Uterine smooth muscle cell (primary cell): Measurements from ENCODE around the gene APOA1. TPM values are rescaled to one million over a fixed set of nuclear protein-coding genes. Genes with fewer than 3 reads are reported as not detected.

Source experiments
- total RNA-seq: library from RNA; depleted of rRNA; stranded (reverse); fragments of >200 nt; gene quantifications from 2 replicates; pipeline ENCODE4 v1.2.3, GENCODE V29; 2014

The APOA1 gene
- 0.62 and 1.4 TPM in 2 replicates for total RNA-seq

GRCh38 chr11:116837231-116838091, at the start of gene APOA1:
Gene APOA1, minus strand, starts transcription at chr11:116837622. Its CDS starts 235 bp downstream, at chr11:116837387.

DNA sequence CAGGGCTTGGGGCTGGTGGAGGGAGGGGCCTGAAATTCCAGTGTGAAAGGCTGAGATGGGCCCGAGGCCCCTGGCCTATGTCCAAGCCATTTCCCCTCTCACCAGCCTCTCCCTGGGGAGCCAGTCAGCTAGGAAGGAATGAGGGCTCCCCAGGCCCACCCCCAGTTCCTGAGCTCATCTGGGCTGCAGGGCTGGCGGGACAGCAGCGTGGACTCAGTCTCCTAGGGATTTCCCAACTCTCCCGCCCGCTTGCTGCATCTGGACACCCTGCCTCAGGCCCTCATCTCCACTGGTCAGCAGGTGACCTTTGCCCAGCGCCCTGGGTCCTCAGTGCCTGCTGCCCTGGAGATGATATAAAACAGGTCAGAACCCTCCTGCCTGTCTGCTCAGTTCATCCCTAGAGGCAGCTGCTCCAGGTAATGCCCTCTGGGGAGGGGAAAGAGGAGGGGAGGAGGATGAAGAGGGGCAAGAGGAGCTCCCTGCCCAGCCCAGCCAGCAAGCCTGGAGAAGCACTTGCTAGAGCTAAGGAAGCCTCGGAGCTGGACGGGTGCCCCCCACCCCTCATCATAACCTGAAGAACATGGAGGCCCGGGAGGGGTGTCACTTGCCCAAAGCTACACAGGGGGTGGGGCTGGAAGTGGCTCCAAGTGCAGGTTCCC, 7.8 kb downstream of the APOA1 start, which contains the start of gene APOC3:
Gene APOC3 (plus strand): TSS at position 383 of the 659 bp plus-strand sequence. CDS start 676 bp downstream, outside the sequence.

GRCh38 chr11:116823031-116823843, 14.2 kb downstream of the APOA1 start, which contains the start of gene APOA4:
Gene APOA4, minus strand, starts transcription at chr11:116823304. Its CDS starts 113 bp downstream, at chr11:116823191.

GRCh38 chr11:116791813-116792143, 45.6 kb downstream of the APOA1 start, which contains the start of gene APOA5:
Gene APOA5, minus strand, starts transcription at chr11:116791879. Its CDS starts 19 bp downstream, at chr11:116791860.

GRCh38 chr11:116787786-116788486, 49.5 kb downstream of the APOA1 start, which contains the start of gene ZPR1:
Gene ZPR1, minus strand, starts transcription at chr11:116788023. Its CDS starts 33 bp downstream, at chr11:116787990.

Other genes with a start within 250 kb of the APOA1 start
- gene BUD13, start 64.6 kb downstream of the APOA1 start, total RNA-seq = 13.0 and 21.8 TPM in 2 replicates
- gene ZPR1, start 49.6 kb downstream of the APOA1 start, total RNA-seq = 49.2 and 65.3 TPM in 2 replicates
- not detected in 2 replicates for gene APOA5, start 45.7 kb downstream of the APOA1 start, total RNA-seq
- gene APOA4, start 14.3 kb downstream of the APOA1 start, total RNA-seq = not detected in 2 replicates
- not detected in 2 replicates for gene APOC3, start 7.7 kb downstream of the APOA1 start, total RNA-seq